ENCODE measurements around the gene ACMSD.
"Not testable (repeated sequence)": the region's sequence is repeated elsewhere in the genome, so short reads cannot be mapped to it uniquely, and the experiment has no call there.

ACMSD gene

GRCh38 chr2:134855709-134856108 lies 17.3 kb downstream of the ACMSD start:
- DNase-seq, result no peak

GRCh38 chr2:134858245-134858644 lies 19.8 kb downstream of the ACMSD start:
- DNase-seq, result no peak

GRCh38 chr2:134861173-134861572 lies 22.8 kb downstream of the ACMSD start:
- DNase-seq, result no peak

GRCh38 chr2:134862069-134862468 lies 23.7 kb downstream of the ACMSD start:
- no peak for DNase-seq

- no peak for DNase-seq
Observed at GRCh38 chr2:134862674-134863073, 24.3 kb downstream of the ACMSD start.

- DNase-seq, result no peak
Observed at GRCh38 chr2:134863446-134863845, 25.0 kb downstream of the ACMSD start.

GRCh38 chr2:134865067-134865787 lies 26.8 kb downstream of the ACMSD start:
- DNase-seq, result no peak

- no peak for DNase-seq
Observed at GRCh38 chr2:134866498-134867099, 28.2 kb downstream of the ACMSD start.

- DNase-seq, result no peak
Observed at GRCh38 chr2:134869946-134870736, 31.7 kb downstream of the ACMSD start.

GRCh38 chr2:134873152-134873551 lies 34.7 kb downstream of the ACMSD start:
- DNase-seq, result no peak

GRCh38 chr2:134875309-134875708 lies 36.9 kb downstream of the ACMSD start:
- no peak for DNase-seq

- no peak for DNase-seq
Observed at GRCh38 chr2:134882773-134883172, 44.4 kb downstream of the ACMSD start.

- DNase-seq, result no peak
Observed at GRCh38 chr2:134883552-134884293, 45.3 kb downstream of the ACMSD start.

GRCh38 chr2:134884435-134884834 lies 46.0 kb downstream of the ACMSD start:
- no peak for DNase-seq

- DNase-seq, result no peak
Observed at GRCh38 chr2:134892282-134893035, 54.0 kb downstream of the ACMSD start.

GRCh38 chr2:134897932-134898331 lies 59.5 kb downstream of the ACMSD start:
- no peak for DNase-seq

- DNase-seq, result no peak
Observed at GRCh38 chr2:134899204-134899603, 60.8 kb downstream of the ACMSD start.

GRCh38 chr2:134900151-134900550 lies 61.7 kb downstream of the ACMSD start:
- no peak for DNase-seq

- DNase-seq, result not testable (repeated sequence)
Observed at GRCh38 chr2:134903701-134904100, 65.3 kb downstream of the ACMSD start.

- no peak for DNase-seq
Observed at GRCh38 chr2:134905168-134905567, 66.8 kb downstream of the ACMSD start.

- DNase-seq, result no peak
Observed at GRCh38 chr2:134906726-134907125, 68.3 kb downstream of the ACMSD start.

GRCh38 chr2:134907441-134908116 lies 69.2 kb downstream of the ACMSD start:
- DNase-seq, result not testable (repeated sequence)

Measured in activated naive CD4-positive, alpha-beta T cell treated with Interleukin-2 at 50 U/mL for 16 hours (primary cell).